LNCAP (cell line): ENCODE results near the gene EN1.

Experiments
- CTCF ChIP-seq: fragments of 450-650 bp; IDR thresholded peaks from 2 replicates; pipeline ENCODE4 v1.5.1; 2017; ENCODE audit warnings: mild to moderate bottlenecking

The EN1 gene

GRCh38 chr2:118849226-118850167 lies 2.0 kb upstream of the EN1 start:
- TF ChIP-seq CTCF = no peak

GRCh38 chr2:118848381-118849225 lies 1.2 kb upstream of the EN1 start:
- no peak for TF ChIP-seq CTCF

- no peak for TF ChIP-seq CTCF
Measured at GRCh38 chr2:118847762-118848172, 319 bp upstream of the EN1 start.

GRCh38 chr2:118846442-118846952 lies 951 bp downstream of the EN1 start:
- no peak for TF ChIP-seq CTCF

- no peak for TF ChIP-seq CTCF
Measured at GRCh38 chr2:118845522-118846441, 1.7 kb downstream of the EN1 start.

- no peak for TF ChIP-seq CTCF
Measured at GRCh38 chr2:118845005-118845521, 2.4 kb downstream of the EN1 start.
